Measurements from ENCODE around the gene SRSF2. TPM values are rescaled to one million over a fixed set of nuclear protein-coding genes. Genes with fewer than 3 reads are reported as not detected.
"Not testable (repeated sequence)": the region's sequence is repeated elsewhere in the genome, so short reads cannot be mapped to it uniquely, and the experiment has no call there.

The SRSF2 gene
- total RNA-seq, 1 donor from 2014 or later, result 52.2 TPM

- peaks cover 0 to under 1% (median 0%) of the 10 kb centered on the region in 3 donors for H3K4me1 ChIP-seq (ENCODE audit: control insufficient read depth in 3 of 3, insufficient read depth in 3 of 3, low read length in 3 of 3)
- no peak overlapping the region for H3K27ac ChIP-seq (ENCODE audit: low read depth, low read length)
- H3K36me3 ChIP-seq (ENCODE audit: control insufficient read depth in 3 of 3, insufficient read depth in 3 of 3, low read length in 3 of 3), result peaks cover 20 to 30% (median 28%) of the 10 kb centered on the region in 3 donors
- H3K9me3 ChIP-seq (ENCODE audit: control insufficient read depth in 3 of 3, low read length in 3 of 3), result no peaks in the 10 kb centered on the region
- H3K27me3 ChIP-seq (ENCODE audit: control insufficient read depth in 3 of 3, insufficient read depth in 3 of 3, low read length in 3 of 3), result no peaks in the 10 kb centered on the region
- H3K4me3 ChIP-seq (ENCODE audit: low read length in 3 of 3), result no peak overlapping the region
- H3K9ac ChIP-seq (ENCODE audit: low read depth in 1 of 3, low read length in 3 of 3), result no peak overlapping the region
Observed at GRCh38 chr17:76753061-76753961, 16.2 kb upstream of the SRSF2 start.

- peaks cover 14 to 24% (median 18%) of the 10 kb centered on the region in 3 donors for H3K36me3 ChIP-seq (ENCODE audit: control insufficient read depth in 3 of 3, insufficient read depth in 3 of 3, low read length in 3 of 3)
- H3K4me1 ChIP-seq (ENCODE audit: control insufficient read depth in 3 of 3, insufficient read depth in 3 of 3, low read length in 3 of 3), result peaks cover 0 to 7% (median 0%) of the 10 kb centered on the region in 3 donors
- no peaks in the 10 kb centered on the region for H3K27me3 ChIP-seq (ENCODE audit: control insufficient read depth in 3 of 3, insufficient read depth in 3 of 3, low read length in 3 of 3)
- H3K9ac ChIP-seq (ENCODE audit: low read depth in 1 of 3, low read length in 3 of 3), result no peak overlapping the region
- H3K4me3 ChIP-seq (ENCODE audit: low read length in 3 of 3), result no peak overlapping the region
- no peaks in the 10 kb centered on the region for H3K9me3 ChIP-seq (ENCODE audit: control insufficient read depth in 3 of 3, low read length in 3 of 3)
- H3K27ac ChIP-seq (ENCODE audit: low read depth, low read length), result no peak overlapping the region
Observed at GRCh38 chr17:76752006-76752405, 14.9 kb upstream of the SRSF2 start.

GRCh38 chr17:76751416-76751993, 14.4 kb upstream of the SRSF2 start:
- no peak overlapping the region for H3K4me3 ChIP-seq (ENCODE audit: low read length in 3 of 3)
- H3K27me3 ChIP-seq (ENCODE audit: control insufficient read depth in 3 of 3, insufficient read depth in 3 of 3, low read length in 3 of 3), result no peaks in the 10 kb centered on the region
- no peak overlapping the region for H3K27ac ChIP-seq (ENCODE audit: low read depth, low read length)
- peaks cover 0 to 7% (median 0%) of the 10 kb centered on the region in 3 donors for H3K4me1 ChIP-seq (ENCODE audit: control insufficient read depth in 3 of 3, insufficient read depth in 3 of 3, low read length in 3 of 3)
- no peak overlapping the region for H3K9ac ChIP-seq (ENCODE audit: low read depth in 1 of 3, low read length in 3 of 3)
- H3K36me3 ChIP-seq (ENCODE audit: control insufficient read depth in 3 of 3, insufficient read depth in 3 of 3, low read length in 3 of 3), result peaks cover 16 to 22% (median 19%) of the 10 kb centered on the region in 3 donors
- no peaks in the 10 kb centered on the region for H3K9me3 ChIP-seq (ENCODE audit: control insufficient read depth in 3 of 3, low read length in 3 of 3)

DNA sequence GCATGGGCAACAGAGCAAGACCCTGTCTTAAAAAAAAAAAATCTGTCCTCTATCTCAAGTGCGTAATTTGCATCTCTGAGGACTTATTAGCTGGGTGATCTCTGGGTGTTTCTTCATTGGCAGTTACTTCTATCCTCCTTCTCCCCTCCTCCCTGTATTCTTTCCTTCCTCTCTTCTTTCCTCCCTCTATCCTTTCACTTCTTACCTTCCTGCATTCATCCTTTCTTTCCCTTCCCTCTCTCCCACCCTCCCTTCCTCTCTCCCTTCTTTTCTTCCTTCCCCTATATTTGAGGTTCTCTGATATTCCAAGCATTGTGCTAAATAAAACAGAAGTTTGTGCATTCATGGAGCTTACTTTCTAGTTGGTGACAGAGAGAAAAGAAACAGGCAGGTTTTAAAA, 11.5 kb upstream of the SRSF2 start:
- Histone ChIP-seq H3K27ac (ENCODE audit: low read depth, low read length) (peak overlapping the region; percentile 73), H3K9ac (ENCODE audit: low read depth in 1 of 3, low read length in 3 of 3) (no peak overlapping the region), H3K4me3 (ENCODE audit: low read length in 3 of 3) (no peak overlapping the region), H3K36me3 (ENCODE audit: control insufficient read depth in 3 of 3, insufficient read depth in 3 of 3, low read length in 3 of 3) (peaks cover 13 to 35% (median 33%) of the 10 kb centered on the region in 3 donors), H3K9me3 (ENCODE audit: control insufficient read depth in 3 of 3, low read length in 3 of 3) (no peaks in the 10 kb centered on the region), H3K4me1 (ENCODE audit: control insufficient read depth in 3 of 3, insufficient read depth in 3 of 3, low read length in 3 of 3) (peaks cover 0 to 9% (median 2%) of the 10 kb centered on the region in 3 donors), H3K27me3 (ENCODE audit: control insufficient read depth in 3 of 3, insufficient read depth in 3 of 3, low read length in 3 of 3) (no peaks in the 10 kb centered on the region)

DNA sequence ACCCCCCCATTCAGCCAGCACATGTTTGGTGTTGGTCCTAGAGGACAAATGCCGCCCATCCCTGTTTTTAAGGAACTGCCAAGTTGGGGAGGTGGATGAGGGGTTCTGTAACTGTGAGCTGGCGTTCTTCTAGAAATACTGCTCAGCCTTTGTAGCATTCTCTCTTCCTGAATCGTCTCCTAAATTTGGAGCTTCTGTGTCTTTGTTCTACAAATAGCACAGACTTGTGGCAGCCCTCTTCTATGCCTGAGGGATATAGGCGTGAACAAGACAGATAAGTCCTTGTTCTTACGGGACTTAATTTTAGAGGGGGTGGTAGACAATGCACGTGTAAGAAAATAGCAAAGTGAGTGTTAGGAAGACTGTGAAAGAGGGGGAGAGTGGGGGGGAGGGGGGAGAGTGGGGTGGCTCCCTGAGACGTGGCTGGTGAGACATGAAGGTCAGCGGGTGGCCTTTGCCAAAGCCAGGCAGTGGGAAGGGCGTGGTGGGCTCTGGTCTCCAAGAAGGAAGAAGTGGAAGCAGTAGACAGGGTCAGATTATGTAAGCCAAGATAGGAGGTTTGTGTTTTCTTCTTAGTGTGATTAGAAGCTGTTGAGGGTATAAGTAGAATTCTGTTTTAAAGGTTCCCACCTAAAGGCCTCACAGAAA, 10.7 kb upstream of the SRSF2 start:
- Histone ChIP-seq H3K9me3 (ENCODE audit: control insufficient read depth in 3 of 3, low read length in 3 of 3) (no peaks in the 10 kb centered on the region), H3K36me3 (ENCODE audit: control insufficient read depth in 3 of 3, insufficient read depth in 3 of 3, low read length in 3 of 3) (peaks cover 10 to 31% (median 28%) of the 10 kb centered on the region in 3 donors), H3K27ac (ENCODE audit: low read depth, low read length) (peak overlapping the region; percentile 73), H3K4me1 (ENCODE audit: control insufficient read depth in 3 of 3, insufficient read depth in 3 of 3, low read length in 3 of 3) (peaks cover under 1 to 10% (median 7%) of the 10 kb centered on the region in 3 donors), H3K9ac (ENCODE audit: low read depth in 1 of 3, low read length in 3 of 3) (peak overlapping the region in 2 of 3 donors; percentile 14 to 38), H3K27me3 (ENCODE audit: control insufficient read depth in 3 of 3, insufficient read depth in 3 of 3, low read length in 3 of 3) (no peaks in the 10 kb centered on the region), H3K4me3 (ENCODE audit: low read length in 3 of 3) (no peak overlapping the region)

DNA sequence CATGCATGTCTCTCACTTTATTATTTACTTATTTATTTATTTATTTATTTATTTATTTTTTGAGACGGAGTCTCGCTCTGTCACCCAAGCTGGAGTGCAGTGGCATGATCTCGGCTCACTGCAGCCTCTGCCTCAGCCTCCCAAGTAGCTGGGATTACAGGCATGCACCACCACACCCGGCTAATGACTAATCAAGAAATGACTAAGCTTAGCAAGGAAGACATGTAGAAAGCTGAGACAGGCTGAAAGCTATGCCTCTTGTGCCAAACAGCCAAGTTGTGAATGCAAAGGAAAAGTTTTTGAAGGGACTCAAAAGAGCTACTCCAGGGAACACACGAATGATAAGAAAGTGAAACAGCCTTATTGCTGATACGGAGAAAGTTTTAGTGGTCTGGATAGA, 8.7 kb upstream of the SRSF2 start:
- H3K9me3 ChIP-seq (ENCODE audit: control insufficient read depth in 3 of 3, low read length in 3 of 3); H3K27me3 ChIP-seq (ENCODE audit: control insufficient read depth in 3 of 3, insufficient read depth in 3 of 3, low read length in 3 of 3); H3K9ac ChIP-seq (ENCODE audit: low read depth in 1 of 3, low read length in 3 of 3); H3K27ac ChIP-seq (ENCODE audit: low read depth, low read length); H3K4me3 ChIP-seq (ENCODE audit: low read length in 3 of 3): not testable (repeated sequence)
- peaks cover 9 to 26% (median 17%) of the 10 kb centered on the region in 3 donors for H3K4me1 ChIP-seq (ENCODE audit: control insufficient read depth in 3 of 3, insufficient read depth in 3 of 3, low read length in 3 of 3)
- peaks cover 10 to 31% (median 26%) of the 10 kb centered on the region in 3 donors for H3K36me3 ChIP-seq (ENCODE audit: control insufficient read depth in 3 of 3, insufficient read depth in 3 of 3, low read length in 3 of 3)

DNA sequence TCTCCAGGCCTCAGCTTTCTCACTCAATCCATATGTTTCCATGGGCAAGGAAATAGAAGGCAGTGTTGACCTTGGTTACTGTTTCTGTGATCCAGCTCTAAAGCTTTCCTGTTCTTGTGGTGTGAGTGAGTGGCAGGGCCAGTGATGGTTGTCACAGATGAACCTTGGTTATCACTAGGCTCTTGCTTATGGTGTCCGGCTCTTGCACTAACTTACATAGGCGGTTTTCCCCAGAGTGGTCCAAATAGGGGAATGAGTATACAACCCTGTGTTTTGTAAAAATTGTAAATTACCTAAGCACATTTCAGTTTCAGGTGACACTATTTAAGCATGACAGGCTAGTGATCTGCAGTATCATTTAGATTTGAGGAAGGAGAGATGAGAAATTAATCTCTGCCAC, 7.6 kb upstream of the SRSF2 start:
- H3K9ac ChIP-seq (ENCODE audit: low read depth in 1 of 3, low read length in 3 of 3), result no peak overlapping the region
- H3K27ac ChIP-seq (ENCODE audit: low read depth, low read length), result no peak overlapping the region
- H3K4me3 ChIP-seq (ENCODE audit: low read length in 3 of 3), result no peak overlapping the region
- H3K27me3 ChIP-seq (ENCODE audit: control insufficient read depth in 3 of 3, insufficient read depth in 3 of 3, low read length in 3 of 3), result no peaks in the 10 kb centered on the region
- peaks cover 17 to 26% (median 17%) of the 10 kb centered on the region in 3 donors for H3K4me1 ChIP-seq (ENCODE audit: control insufficient read depth in 3 of 3, insufficient read depth in 3 of 3, low read length in 3 of 3)
- H3K36me3 ChIP-seq (ENCODE audit: control insufficient read depth in 3 of 3, insufficient read depth in 3 of 3, low read length in 3 of 3), result peaks cover 10 to 31% (median 26%) of the 10 kb centered on the region in 3 donors
- no peaks in the 10 kb centered on the region for H3K9me3 ChIP-seq (ENCODE audit: control insufficient read depth in 3 of 3, low read length in 3 of 3)

DNA sequence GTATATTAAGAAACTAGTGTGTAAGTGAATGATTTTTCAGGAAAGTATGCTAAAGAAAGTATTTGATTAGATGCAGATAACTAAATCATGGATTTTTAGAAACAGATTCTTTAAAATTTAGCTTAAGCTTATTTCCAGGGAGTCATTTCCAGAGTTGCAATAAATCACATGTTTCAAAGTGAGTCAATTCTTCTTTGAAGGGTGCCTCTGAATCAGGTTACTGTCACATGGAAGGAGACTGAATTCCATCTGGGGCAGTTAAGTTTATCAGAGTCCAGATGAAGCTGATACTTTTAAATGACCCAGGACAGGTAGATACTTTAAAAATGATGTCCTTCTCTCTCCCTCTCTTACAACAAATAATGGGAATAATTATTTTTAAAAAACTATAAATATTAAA, 5.8 kb upstream of the SRSF2 start:
- Histone ChIP-seq H3K4me1 (ENCODE audit: control insufficient read depth in 3 of 3, insufficient read depth in 3 of 3, low read length in 3 of 3) (peaks cover 21 to 25% (median 23%) of the 10 kb centered on the region in 3 donors), H3K27ac (ENCODE audit: low read depth, low read length) (peak overlapping the region; percentile 99)

DNA sequence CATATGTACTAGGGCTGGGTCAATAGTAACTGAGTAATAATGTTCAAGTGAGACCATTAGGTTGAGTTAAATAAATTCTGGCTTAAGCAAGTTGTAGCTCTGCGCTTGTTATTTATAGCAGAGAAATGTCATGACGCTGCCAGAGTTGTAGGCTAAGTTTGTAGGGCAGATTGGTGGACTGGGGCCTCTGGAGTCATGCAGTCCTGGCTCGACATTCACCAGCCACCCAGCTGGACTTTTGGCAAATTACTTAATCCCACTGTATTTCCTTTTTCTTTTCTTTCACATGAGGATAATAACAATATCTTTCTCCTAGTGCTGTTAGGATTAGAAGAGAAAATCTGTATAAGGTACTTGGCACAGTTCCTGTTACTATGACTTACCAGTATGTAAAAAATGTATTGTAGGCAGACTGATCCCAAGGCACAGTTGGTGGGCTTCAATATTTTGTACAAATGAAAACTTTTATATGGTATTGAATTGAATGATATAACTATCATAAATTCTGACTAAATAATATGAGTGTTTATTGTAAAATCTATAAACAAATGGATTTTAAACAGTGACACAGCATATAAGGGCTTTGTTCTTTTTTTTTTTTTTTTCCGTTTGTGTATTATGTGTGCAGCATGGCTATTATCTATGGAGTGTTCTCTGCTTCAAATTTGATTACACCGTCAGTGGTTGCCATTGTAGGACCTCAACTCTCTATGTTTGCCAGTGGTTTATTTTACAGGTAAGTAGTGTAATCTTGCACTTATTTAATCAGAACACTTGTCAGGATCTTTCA, 3.4 kb upstream of the SRSF2 start:
- peak overlapping the region in 2 of 3 donors; percentile 39 to 45 for H3K4me3 ChIP-seq (ENCODE audit: low read length in 3 of 3)
- peaks cover 21 to 30% (median 25%) of the 10 kb centered on the region in 3 donors for H3K4me1 ChIP-seq (ENCODE audit: control insufficient read depth in 3 of 3, insufficient read depth in 3 of 3, low read length in 3 of 3)
- peaks cover 10 to 24% (median 21%) of the 10 kb centered on the region in 3 donors for H3K36me3 ChIP-seq (ENCODE audit: control insufficient read depth in 3 of 3, insufficient read depth in 3 of 3, low read length in 3 of 3)
- H3K9me3 ChIP-seq (ENCODE audit: control insufficient read depth in 3 of 3, low read length in 3 of 3), result no peaks in the 10 kb centered on the region
- H3K9ac ChIP-seq (ENCODE audit: low read depth in 1 of 3, low read length in 3 of 3), result peak overlapping the region; percentile 26 to 63 (median 55)
- no peaks in the 10 kb centered on the region for H3K27me3 ChIP-seq (ENCODE audit: control insufficient read depth in 3 of 3, insufficient read depth in 3 of 3, low read length in 3 of 3)
- H3K27ac ChIP-seq (ENCODE audit: low read depth, low read length), result peak overlapping the region; percentile 99

More for the DNA sequence above, 5.8 kb upstream of the SRSF2 start:
- Histone ChIP-seq H3K27me3 (ENCODE audit: control insufficient read depth in 3 of 3, insufficient read depth in 3 of 3, low read length in 3 of 3) (no peaks in the 10 kb centered on the region), H3K9ac (ENCODE audit: low read depth in 1 of 3, low read length in 3 of 3) (no peak overlapping the region), H3K36me3 (ENCODE audit: control insufficient read depth in 3 of 3, insufficient read depth in 3 of 3, low read length in 3 of 3) (peaks cover 10 to 27% (median 23%) of the 10 kb centered on the region in 3 donors), H3K9me3 (ENCODE audit: control insufficient read depth in 3 of 3, low read length in 3 of 3) (no peaks in the 10 kb centered on the region), H3K4me3 (ENCODE audit: low read length in 3 of 3) (no peak overlapping the region)

All from skeletal muscle tissue (tissue), 4 donors.